ENCODE results near the gene MED12.

DNA sequence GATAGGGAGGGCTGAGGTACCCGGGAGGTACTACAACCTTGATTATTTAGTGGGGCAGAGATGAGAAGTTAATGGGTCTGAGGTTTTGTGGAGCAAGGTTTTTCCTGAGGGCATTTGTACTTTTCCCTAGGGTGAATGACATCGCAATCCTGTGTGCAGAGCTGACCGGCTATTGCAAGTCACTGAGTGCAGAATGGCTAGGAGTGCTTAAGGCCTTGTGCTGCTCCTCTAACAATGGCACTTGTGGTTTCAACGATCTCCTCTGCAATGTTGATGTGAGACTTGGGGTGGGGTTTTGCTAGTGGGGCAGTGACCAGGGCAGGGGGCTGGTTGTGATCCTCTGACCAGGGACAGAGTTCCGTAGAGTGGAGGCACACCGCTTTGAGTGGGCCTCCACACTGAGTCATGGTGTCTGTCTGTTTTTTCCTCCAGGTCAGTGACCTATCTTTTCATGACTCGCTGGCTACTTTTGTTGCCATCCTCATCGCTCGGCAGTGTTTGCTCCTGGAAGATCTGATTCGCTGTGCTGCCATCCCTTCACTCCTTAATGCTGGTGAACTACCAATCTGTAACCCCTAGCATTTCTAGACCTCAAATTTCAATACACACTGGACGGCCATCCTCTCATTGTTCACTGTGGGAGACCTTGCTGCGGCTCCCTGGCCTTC, 9.9 kb downstream of the MED12 start:
- TF ChIP-seq EZH2 (IDR thresholded peaks at IDR 0.05) = no peak
- no peak for TF ChIP-seq POLR2AphosphoS5 (IDR thresholded peaks at IDR 0.05; ENCODE audit: borderline replicate concordance, low read depth, low read length)
